ENCODE data around the gene RRAGD. TPM values are rescaled to one million over a fixed set of nuclear protein-coding genes. Genes with fewer than 3 reads are reported as not detected.

RRAGD gene
- total and polyA plus RNA-seq, 2 of the 8 experiments (the other 6 are each of a cell fraction or from before 2014, with no cell fraction given), result 7.2 to 30.8 TPM

DNA sequence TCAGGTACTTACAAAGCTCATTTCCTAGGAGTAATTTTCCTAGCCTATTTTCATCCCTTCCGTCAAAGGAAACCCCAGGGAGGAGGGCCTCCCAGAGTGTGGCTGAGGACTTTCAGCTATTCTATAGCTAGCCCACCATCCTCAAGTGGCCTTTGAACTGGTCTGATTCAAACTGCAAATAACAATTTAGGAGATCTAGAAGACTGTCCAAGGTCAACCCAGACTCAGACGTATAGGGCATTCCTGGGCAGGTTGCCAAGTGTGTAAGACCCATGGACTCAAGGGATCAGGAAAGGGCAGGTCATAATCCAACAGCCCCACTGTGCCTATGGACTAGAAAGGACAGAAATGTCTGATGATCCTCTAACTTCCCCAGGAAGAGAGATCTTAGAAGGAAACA, 2.1 kb upstream of the RRAGD start:
- Histone ChIP-seq H2AK5ac (ENCODE audit: low read depth, low read length) (no peak overlapping the region), H3K9me3 (ENCODE audit: insufficient read depth in 2 of 2, low read depth in 1 of 2, low read length in 1 of 2) (no peaks in the 10 kb centered on the region), H3K79me1 (ENCODE audit: low read depth, low read length) (no peaks in the 10 kb centered on the region; the same call in 1 of the 2 replicates), H2BK5ac (ENCODE audit: low read depth, low read length) (no peak overlapping the region), H3K79me2 (ENCODE audit: control insufficient read depth in 1 of 2, insufficient read depth in 2 of 2, low read length in 2 of 2) (0 out of 4 replicates have a peak, but pooled peaks cover 0 to under 1% of the 10 kb centered on the region in 2 experiments), H2BK15ac (ENCODE audit: low read length) (no peak overlapping the region), H3K4me3 (ENCODE audit: extremely low read depth in 1 of 4, insufficient read depth in 2 of 4, low read depth in 3 of 4, low read length in 4 of 4) (no peak overlapping the region), H3K4ac (replicated peaks; ENCODE audit: insufficient read length, low read depth, low read length) (no peak overlapping the region), H3K27ac (ENCODE audit: low read depth, low read length) (no peak overlapping the region), H3K36me3 (ENCODE audit: control insufficient read depth in 2 of 4, insufficient read depth in 4 of 4, low read length in 3 of 4) (no peaks in the 10 kb centered on the region), H2BK12ac (ENCODE audit: low read depth, low read length) (no peak overlapping the region), H3K18ac (ENCODE audit: extremely low read depth, low read length) (no peak overlapping the region), H4K8ac (ENCODE audit: extremely low read depth, insufficient read depth, low read length) (no peak overlapping the region), H3K14ac (ENCODE audit: insufficient read length) (no peak overlapping the region), H3K56ac (replicated peaks; ENCODE audit: insufficient read length, low read depth, low read length) (no peak overlapping the region), H3K23ac (ENCODE audit: insufficient read length) (no peak overlapping the region), H2BK120ac (replicated peaks; ENCODE audit: low read depth, low read length) (no peak overlapping the region), H4K91ac (replicated peaks; ENCODE audit: insufficient read length, low read length) (no peak overlapping the region), H3K4me2 (ENCODE audit: insufficient read depth in 1 of 2, low read depth in 2 of 2, low read length in 2 of 2) (no peak overlapping the region), H2AFZ (ENCODE audit: low read length) (no peak overlapping the region), H3K23me2 (ENCODE audit: low read depth, low read length) (peaks cover 19% of the 10 kb centered on the region), H3K9ac (replicated peaks in 1 of 4; ENCODE audit: extremely low read depth in 1 of 4, low read depth in 3 of 4, low read length in 3 of 4) (no peak overlapping the region), H3K4me1 (replicated peaks in 1 of 4; ENCODE audit: control insufficient read depth in 3 of 4, insufficient read depth in 4 of 4, low read length in 3 of 4) (peaks cover 6 to 10% (median 6%) of the 10 kb centered on the region in 4 experiments; a peak in 6 of 7 replicates), H3K27me3 (replicated peaks in 1 of 4; ENCODE audit: control insufficient read depth in 3 of 4, extremely low read depth in 1 of 4, insufficient read depth in 3 of 4, low read length in 3 of 4) (peaks cover 2 to 19% (median 16%) of the 10 kb centered on the region in 4 experiments), H4K5ac (ENCODE audit: insufficient read length, low read depth, low read length) (no peak overlapping the region), H2BK20ac (ENCODE audit: low read length) (no peak overlapping the region), H4K20me1 (replicated peaks in 1 of 2; ENCODE audit: control insufficient read depth in 1 of 2, insufficient read depth in 2 of 2, low read length in 2 of 2) (no peaks in the 10 kb centered on the region)
- POLR2A ChIA-PET (ENCODE audit: partially characterized antibody), result interaction anchor here (1.3 kb wide), 1 partner anchor 40 kb away, joined by 3 read pairs; no protein-coding TSS in a partner anchor
- DNase-seq (ENCODE audit: low read depth in 1 of 2, low spot score in 2 of 2) (no peak), FAIRE-seq (no peak)
- CTCF ChIA-PET (ENCODE audit: partially characterized antibody), result interaction anchor here (0.6 to 4.5 kb wide), 12 partner anchors 9 to 1266 kb away, joined by 3 to 25 read pairs (median 4); no protein-coding TSS in a partner anchor
- WGBS, 2 experiments (ENCODE audit: extremely low coverage in 1 of 2, insufficient coverage in 1 of 2, insufficient read length in 1 of 2, insufficient replicate concordance in 2 of 2, low coverage in 1 of 2, low lambda C conversion rate in 2 of 2, missing lambda C conversion rate in 1 of 2), result 41% methylated on average over 2 of the region's 2 CpGs; no CpG with 5 or more reads in 1 of the 2 experiments
- TF ChIP-seq, protein P1, sequence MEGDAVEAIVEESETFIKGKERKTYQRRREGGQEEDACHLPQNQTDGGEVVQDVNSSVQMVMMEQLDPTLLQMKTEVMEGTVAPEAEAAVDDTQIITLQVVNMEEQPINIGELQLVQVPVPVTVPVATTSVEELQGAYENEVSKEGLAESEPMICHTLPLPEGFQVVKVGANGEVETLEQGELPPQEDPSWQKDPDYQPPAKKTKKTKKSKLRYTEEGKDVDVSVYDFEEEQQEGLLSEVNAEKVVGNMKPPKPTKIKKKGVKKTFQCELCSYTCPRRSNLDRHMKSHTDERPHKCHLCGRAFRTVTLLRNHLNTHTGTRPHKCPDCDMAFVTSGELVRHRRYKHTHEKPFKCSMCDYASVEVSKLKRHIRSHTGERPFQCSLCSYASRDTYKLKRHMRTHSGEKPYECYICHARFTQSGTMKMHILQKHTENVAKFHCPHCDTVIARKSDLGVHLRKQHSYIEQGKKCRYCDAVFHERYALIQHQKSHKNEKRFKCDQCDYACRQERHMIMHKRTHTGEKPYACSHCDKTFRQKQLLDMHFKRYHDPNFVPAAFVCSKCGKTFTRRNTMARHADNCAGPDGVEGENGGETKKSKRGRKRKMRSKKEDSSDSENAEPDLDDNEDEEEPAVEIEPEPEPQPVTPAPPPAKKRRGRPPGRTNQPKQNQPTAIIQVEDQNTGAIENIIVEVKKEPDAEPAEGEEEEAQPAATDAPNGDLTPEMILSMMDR (IDR thresholded peaks at IDR 0.05; ENCODE audit: control extremely low read depth in 1 of 3, insufficient read depth in 1 of 3, low read depth in 1 of 3, low read length in 3 of 3), result no peak
- TF ChIP-seq SRF (IDR thresholded peaks at IDR 0.05; ENCODE audit: low read depth, low read length) (no peak), POLR2A (IDR thresholded peaks at IDR 0.05; ENCODE audit: control extremely low read depth in 1 of 2, low read depth in 2 of 2, low read length in 2 of 2) (no peak), RBBP5 (IDR thresholded peaks at IDR 0.05; ENCODE audit: borderline replicate concordance, low read depth, low read length) (no peak), EZH2 (IDR thresholded peaks at IDR 0.05; ENCODE audit: low read depth, low read length, severe bottlenecking) (no peak), SP4 (IDR thresholded peaks at IDR 0.05; ENCODE audit: low read length) (no peak), ASH2L (IDR thresholded peaks at IDR 0.05; ENCODE audit: low read length) (no peak), KDM5A (IDR thresholded peaks at IDR 0.05; ENCODE audit: low read length) (no peak), CHD1 (IDR thresholded peaks at IDR 0.05; ENCODE audit: low read depth, low read length) (no peak), POU5F1 (IDR thresholded peaks at IDR 0.05; ENCODE audit: low read depth, low read length) (no peak), GTF2F1 (IDR thresholded peaks at IDR 0.05; ENCODE audit: borderline replicate concordance, low read depth, low read length) (no peak), RAD21 (IDR thresholded peaks at IDR 0.05 in 1 of 2, conservative IDR thresholded peaks at IDR 0.05 in 1 of 2; ENCODE audit: low read depth in 2 of 2, low read length in 2 of 2) (no peak)
